ENCODE data around the gene UBTD2. TPM values are rescaled to one million over a fixed set of nuclear protein-coding genes. Genes with fewer than 3 reads are reported as not detected.
A peak's percentile ranks its signal among the peaks of the same experiment; 100 is the strongest.
"Not testable (repeated sequence)": the region's sequence is repeated elsewhere in the genome, so short reads cannot be mapped to it uniquely, and the experiment has no call there.

Gene UBTD2
- total RNA-seq, result 10 to 100 TPM; 15.9 to 28.6 (median 22.5) TPM

GRCh38 chr5:172283020-172283861 is at the start of gene UBTD2:
Gene UBTD2, minus strand, starts transcription at chr5:172283764. Its CDS starts 99 bp downstream, at chr5:172283665.
- 1 to 3% methylated on average over 5 to 28 of the region's 87 CpGs for WGBS, 2 donors

GRCh38 chr5:172326901-172327300 is 43.3 kb upstream of the UBTD2 start:
- H3K27me3 ChIP-seq; DNase-seq; H3K4me1 ChIP-seq; intact Hi-C loops (cut with DNase I); H3K4me3 ChIP-seq (replicated peaks in 1 of 3); H3K36me3 ChIP-seq; H3K9me3 ChIP-seq; H3K27ac ChIP-seq: not testable (repeated sequence)
- WGBS, 2 donors, result 87 to 90% methylated on average over 13 of the region's 13 CpGs

More at GRCh38 chr5:172283020-172283861, at the start of gene UBTD2:
- H3K36me3 ChIP-seq, result no peaks in the 10 kb centered on the region
- peak within 1 kb of the TSS; percentile 77 to 92 (median 87) for H3K27ac ChIP-seq
- peak within 1 kb of the TSS; percentile 66 to 91 (median 89) for H3K4me3 ChIP-seq (replicated peaks in 1 of 3)
- H3K27me3 ChIP-seq, result no peaks in the 10 kb centered on the region
- H3K4me1 ChIP-seq, result peaks cover 15 to 21% of the 10 kb centered on the region in 2 donors
- DNase-seq, result peak; percentile 83 to 86
- intact Hi-C loops (cut with DNase I), result loop anchor here (5.0 kb wide), 1 partner anchor 96 kb away; the partner anchor contains the start of gene STK10
- TF ChIP-seq CTCF (IDR thresholded peaks at IDR 0.05) (peak in 3 of 6 experiments; percentile 23 to 56 (median 55)), POLR2A (IDR thresholded peaks at IDR 0.05) (peak in 1 of 2 donors; percentile 27)
- H3K9me3 ChIP-seq, result no peaks in the 10 kb centered on the region

GRCh38 chr5:172325452-172325851 is 41.9 kb upstream of the UBTD2 start:
- H3K36me3 ChIP-seq, result no peaks in the 10 kb centered on the region

GRCh38 chr5:172322028-172322965 is 38.7 kb upstream of the UBTD2 start:
- Histone ChIP-seq H3K36me3 (no peaks in the 10 kb centered on the region), H3K27ac (no peak overlapping the region), H3K4me1 (peaks cover 3 to 5% of the 10 kb centered on the region in 2 donors), H3K4me3 (replicated peaks in 1 of 3) (no peak overlapping the region), H3K27me3 (no peaks in the 10 kb centered on the region), H3K9me3 (no peaks in the 10 kb centered on the region)
- intact Hi-C loops (cut with DNase I), result no loop called here
- 58 to 59% methylated on average over 9 of the region's 9 CpGs for WGBS, 2 donors
- TF ChIP-seq POLR2A (IDR thresholded peaks at IDR 0.05) (no peak), CTCF (IDR thresholded peaks at IDR 0.05) (no peak)
- DNase-seq, result peak; percentile 47 to 60

More at GRCh38 chr5:172325452-172325851, 41.9 kb upstream of the UBTD2 start:
- WGBS, 2 donors, result 90 to 93% methylated on average over 9 of the region's 9 CpGs
- no peak overlapping the region for H3K4me3 ChIP-seq (replicated peaks in 1 of 3)
- H3K9me3 ChIP-seq, result no peaks in the 10 kb centered on the region
- TF ChIP-seq CTCF (IDR thresholded peaks at IDR 0.05) (no peak), POLR2A (IDR thresholded peaks at IDR 0.05) (no peak)
- peaks cover 3 to 5% of the 10 kb centered on the region in 2 donors for H3K4me1 ChIP-seq
- intact Hi-C loops (cut with DNase I), result no loop called here
- no peak overlapping the region for H3K27ac ChIP-seq
- no peaks in the 10 kb centered on the region for H3K27me3 ChIP-seq
- DNase-seq, result no peak

- Histone ChIP-seq H3K4me3 (replicated peaks in 1 of 3) (no peak overlapping the region), H3K27ac (no peak overlapping the region), H3K9me3 (no peaks in the 10 kb centered on the region), H3K4me1 (peaks cover 3 to 5% of the 10 kb centered on the region in 2 donors), H3K27me3 (no peaks in the 10 kb centered on the region), H3K36me3 (no peaks in the 10 kb centered on the region)
- no peak for DNase-seq
- intact Hi-C loops (cut with DNase I), result no loop called here
- TF ChIP-seq POLR2A (IDR thresholded peaks at IDR 0.05) (no peak), CTCF (IDR thresholded peaks at IDR 0.05) (no peak)
Measured at GRCh38 chr5:172321593-172321992, 38.0 kb upstream of the UBTD2 start.
